ENCODE measurements around the gene PTPRC.

Gene PTPRC

GRCh38 chr1:198701250-198701649 lies 62.4 kb downstream of the PTPRC start:
- DNase-seq (ENCODE audit: low read depth in 2 of 2): no peak

GRCh38 chr1:198701766-198702539 lies 63.1 kb downstream of the PTPRC start:
- no peak for DNase-seq (ENCODE audit: low read depth in 2 of 2)

- DNase-seq (ENCODE audit: low read depth in 2 of 2): no peak
These were observed 70.1 kb downstream of the PTPRC start for GRCh38 chr1:198708761-198709525.

GRCh38 chr1:198711837-198712236 lies 73.0 kb downstream of the PTPRC start:
- no peak for DNase-seq (ENCODE audit: low read depth in 2 of 2)

GRCh38 chr1:198713081-198713480 lies 74.2 kb downstream of the PTPRC start:
- DNase-seq (ENCODE audit: low read depth in 2 of 2): no peak

GRCh38 chr1:198714271-198714670 lies 75.4 kb downstream of the PTPRC start:
- no peak for DNase-seq (ENCODE audit: low read depth in 2 of 2)

- no peak for DNase-seq (ENCODE audit: low read depth in 2 of 2)
These were observed 77.2 kb downstream of the PTPRC start for GRCh38 chr1:198716051-198716450.

GRCh38 chr1:198717510-198717909 lies 78.7 kb downstream of the PTPRC start:
- DNase-seq (ENCODE audit: low read depth in 2 of 2): no peak

- no peak for DNase-seq (ENCODE audit: low read depth in 2 of 2)
These were observed 84.3 kb downstream of the PTPRC start for GRCh38 chr1:198723127-198723526.

- DNase-seq (ENCODE audit: low read depth in 2 of 2): no peak
These were observed 86.2 kb downstream of the PTPRC start for GRCh38 chr1:198725090-198725489.

- DNase-seq (ENCODE audit: low read depth in 2 of 2): no peak
These were observed 87.6 kb downstream of the PTPRC start for GRCh38 chr1:198726455-198726854.

- no peak for DNase-seq (ENCODE audit: low read depth in 2 of 2)
These were observed 90.5 kb downstream of the PTPRC start for GRCh38 chr1:198729195-198729863.

- DNase-seq (ENCODE audit: low read depth in 2 of 2): no peak
These were observed 92.1 kb downstream of the PTPRC start for GRCh38 chr1:198730952-198731351.

GRCh38 chr1:198734323-198735008 lies 95.6 kb downstream of the PTPRC start:
- no peak for DNase-seq (ENCODE audit: low read depth in 2 of 2)

- no peak for DNase-seq (ENCODE audit: low read depth in 2 of 2)
These were observed 102.9 kb downstream of the PTPRC start for GRCh38 chr1:198741744-198742143.

GRCh38 chr1:198747127-198747526 lies 108.3 kb downstream of the PTPRC start:
- DNase-seq (ENCODE audit: low read depth in 2 of 2): no peak

GRCh38 chr1:198749279-198749678 lies 110.4 kb downstream of the PTPRC start:
- no peak for DNase-seq (ENCODE audit: low read depth in 2 of 2)

GRCh38 chr1:198750081-198750480 lies 111.2 kb downstream of the PTPRC start:
- no peak for DNase-seq (ENCODE audit: low read depth in 2 of 2)

GRCh38 chr1:198751741-198752140 lies 112.9 kb downstream of the PTPRC start:
- DNase-seq (ENCODE audit: low read depth in 2 of 2): no peak

- DNase-seq (ENCODE audit: low read depth in 2 of 2): no peak
These were observed 115.8 kb downstream of the PTPRC start for GRCh38 chr1:198754670-198755069.

GRCh38 chr1:198755715-198756114 lies 116.9 kb downstream of the PTPRC start:
- no peak for DNase-seq (ENCODE audit: low read depth in 2 of 2)

- no peak for DNase-seq (ENCODE audit: low read depth in 2 of 2)
These were observed 117.6 kb downstream of the PTPRC start for GRCh38 chr1:198756470-198756869.
